Activated CD4-positive, alpha-beta T cell treated with anti-CD3 and anti-CD28 coated beads, Interleukin-2, Interleukin-4, amounts not matched to agents 100 ng/mL and 50 ng/mL, durations not matched to agents 16 hours and 8 hours (primary cell): ENCODE measurements around the gene ANO2.
"Not testable (repeated sequence)": the region's sequence is repeated elsewhere in the genome, so short reads cannot be mapped to it uniquely, and the experiment has no call there.

ENCODE experiments used
- DNase-seq: peaks from one replicate; pipeline ENCODE4 v3.0.0-alpha.2; 2020; ENCODE audit warnings: low spot score

Gene ANO2

DNA sequence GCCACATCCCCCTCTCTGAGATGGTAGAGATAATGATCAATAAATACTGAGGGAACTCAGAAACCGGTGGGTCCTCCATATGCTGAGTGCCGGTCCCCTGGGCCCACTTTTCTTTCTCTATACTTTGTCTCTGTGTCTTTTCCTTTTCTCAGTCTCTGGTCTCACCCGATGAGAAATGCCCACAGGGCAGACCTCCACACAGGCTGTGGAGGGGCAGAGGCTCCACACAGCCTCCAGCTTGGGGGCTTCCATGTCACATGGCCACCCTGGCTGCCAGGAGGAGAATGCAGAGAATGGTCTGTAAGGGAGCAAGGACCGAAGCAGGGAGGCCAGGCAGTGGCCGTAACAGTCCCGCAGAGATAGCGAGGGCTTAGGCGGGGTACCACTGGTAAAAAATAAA is 407.3 kb downstream of the ANO2 start:
- no peak for DNase-seq

DNA sequence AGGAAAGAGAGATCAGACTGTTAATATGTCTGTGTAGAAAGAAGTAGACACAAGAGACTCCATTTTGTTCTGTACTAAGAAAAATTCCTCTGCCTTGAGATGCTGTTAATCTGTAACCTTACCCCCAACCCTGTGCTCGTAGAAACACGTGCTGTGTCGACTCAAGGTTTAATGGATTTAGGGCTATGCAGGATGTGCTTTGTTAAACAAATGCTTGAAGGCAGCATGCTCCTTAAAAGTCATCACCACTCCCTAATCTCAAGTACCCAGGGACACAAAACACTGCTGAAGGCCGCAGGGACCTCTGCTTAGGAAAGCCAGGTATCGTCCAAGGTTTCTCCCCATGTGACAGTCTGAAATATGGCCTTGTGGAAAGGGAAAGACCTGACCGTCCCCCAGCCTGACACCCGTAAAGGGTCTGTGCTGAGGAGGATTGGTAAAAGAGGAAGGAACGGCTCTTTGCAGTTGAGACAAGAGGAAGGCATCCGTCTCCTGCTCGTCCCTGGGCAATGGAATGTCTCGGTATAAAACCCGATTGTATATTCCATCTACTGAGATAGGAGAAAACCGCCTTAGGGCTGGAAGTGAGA is 407.9 kb downstream of the ANO2 start:
- not testable (repeated sequence) for DNase-seq

DNA sequence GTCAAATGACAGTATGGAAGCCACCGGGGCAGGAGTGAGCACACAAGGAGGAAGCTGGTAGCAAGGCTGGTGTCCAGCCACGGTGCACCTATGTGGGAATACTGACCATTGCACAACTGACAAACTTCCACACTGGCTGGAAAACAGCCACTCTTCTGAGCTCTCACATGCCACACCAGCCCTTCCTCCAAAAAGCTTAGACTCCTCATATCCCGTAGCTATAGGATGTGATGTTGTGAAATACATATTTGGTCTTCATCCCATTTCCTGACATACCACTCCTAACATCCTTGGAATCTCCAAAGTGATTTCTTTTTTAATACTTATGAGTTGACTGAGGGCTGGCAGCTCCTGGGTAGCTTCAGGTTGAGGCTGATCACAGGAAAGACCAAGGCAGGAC is 409.5 kb downstream of the ANO2 start:
- DNase-seq, result no peak

DNA sequence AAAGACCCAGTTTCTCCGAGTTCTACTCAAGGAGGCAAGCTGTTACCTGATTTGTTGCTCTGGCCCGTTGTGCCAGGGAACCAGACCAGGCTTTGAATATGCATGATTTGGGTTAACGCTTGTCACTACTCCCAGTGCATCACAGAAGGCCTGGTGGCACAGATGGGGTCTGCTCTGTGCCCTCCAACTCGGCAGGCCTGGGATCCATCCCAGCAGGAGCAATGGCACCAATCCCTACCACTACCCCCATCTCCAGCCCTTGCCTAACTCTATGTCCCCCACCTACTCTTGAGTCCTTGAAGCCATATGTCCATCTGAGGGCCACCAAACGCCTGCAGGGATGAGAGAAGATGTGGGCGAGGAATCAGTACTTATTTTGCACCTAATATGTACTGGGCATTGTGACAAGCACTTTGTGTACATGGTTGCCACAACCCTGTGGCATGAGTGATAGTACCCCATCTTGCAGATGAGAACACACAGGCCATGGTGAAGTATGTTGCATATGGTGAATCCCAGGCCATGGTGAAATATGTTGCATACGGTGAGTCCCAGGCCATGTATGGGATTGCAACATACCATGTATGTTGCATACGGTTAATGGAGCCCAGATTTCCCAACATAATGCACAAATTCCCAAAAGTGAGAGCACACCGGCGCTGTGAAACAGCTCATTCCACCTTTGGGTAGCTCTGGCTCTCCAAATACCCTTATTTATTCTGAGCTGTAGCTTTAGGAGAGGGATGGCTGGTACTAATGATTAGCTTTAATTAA is 410.4 kb downstream of the ANO2 start:
- DNase-seq, result no peak

DNA sequence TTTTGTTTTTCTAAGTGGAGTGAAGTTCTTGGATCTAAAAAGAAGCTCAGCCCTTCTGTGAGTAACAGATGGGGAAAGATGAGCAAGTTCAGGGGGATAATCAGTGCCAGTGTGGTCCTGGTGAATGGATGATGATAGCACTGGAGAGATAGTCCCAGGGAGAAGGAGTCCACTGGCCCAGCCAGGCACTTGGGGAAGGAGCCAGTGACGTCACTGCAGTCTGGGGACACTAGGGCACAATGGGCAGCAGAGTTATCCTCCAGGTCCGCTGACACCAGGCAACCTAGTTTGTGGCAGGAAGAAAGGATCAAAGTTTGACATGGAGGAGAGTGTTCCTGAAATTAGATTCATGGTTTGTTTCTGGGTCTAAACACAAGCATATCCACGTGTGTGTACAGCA is 411.7 kb downstream of the ANO2 start:
- no peak for DNase-seq

DNA sequence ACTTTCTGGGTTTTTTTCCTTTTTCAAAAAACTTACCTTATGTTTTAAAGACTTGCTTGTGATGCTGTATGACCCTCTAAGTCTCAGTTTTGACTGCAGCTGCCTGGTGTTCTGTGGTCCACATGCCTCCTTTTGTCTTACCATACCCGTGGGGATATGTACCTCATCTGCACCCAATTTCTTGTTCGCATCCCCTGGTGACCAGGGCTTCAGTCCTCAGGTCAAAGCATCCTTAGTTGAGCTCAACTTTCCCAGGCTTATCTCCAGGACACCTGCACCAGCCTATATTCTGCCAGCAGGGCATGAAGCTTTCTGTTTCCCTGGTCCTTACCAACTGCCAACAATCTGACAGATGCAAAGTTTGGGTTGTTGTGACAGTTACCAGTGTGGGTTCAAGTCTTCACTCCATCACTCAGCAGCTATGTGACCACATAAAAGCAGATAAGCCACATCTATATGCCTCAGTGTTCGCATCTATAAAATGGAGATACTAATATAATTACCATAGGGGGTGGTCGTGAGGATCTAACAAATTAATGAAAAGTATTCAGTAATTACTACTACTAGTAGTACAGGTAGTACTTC is 419.2 kb downstream of the ANO2 start:
- no peak for DNase-seq

DNA sequence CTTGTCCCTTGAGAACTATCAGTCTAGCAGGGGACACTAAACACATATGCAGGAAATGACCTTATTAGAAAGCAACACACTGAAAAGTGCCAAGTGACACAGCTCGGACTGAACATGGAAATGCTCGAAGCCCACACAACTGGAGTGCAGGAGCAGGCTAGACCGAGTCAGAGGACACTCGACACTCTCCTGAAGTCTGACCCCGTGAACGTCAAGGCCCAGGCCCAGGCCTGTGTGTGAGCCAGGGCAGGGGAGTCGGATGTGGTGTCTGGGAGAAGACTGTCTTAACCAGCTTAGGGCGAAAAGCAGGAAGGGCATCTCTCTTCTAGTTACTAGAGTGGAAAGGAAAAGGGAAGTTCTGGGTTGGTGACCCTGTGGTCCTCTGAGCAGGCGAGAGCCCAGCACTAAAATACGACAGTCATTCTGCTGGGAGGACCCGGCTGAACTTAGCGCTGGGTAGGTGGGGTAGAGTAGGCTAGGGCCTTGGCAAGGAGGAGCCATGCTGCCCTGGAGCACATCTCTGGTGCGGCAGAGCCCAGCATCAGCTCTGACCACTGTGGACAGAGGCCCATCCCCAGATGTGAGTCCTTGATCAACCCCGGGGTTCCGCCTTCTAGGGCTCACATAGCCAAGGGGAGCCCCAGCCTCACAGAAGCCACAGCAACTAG is 420.2 kb downstream of the ANO2 start:
- DNase-seq, result no peak

DNA sequence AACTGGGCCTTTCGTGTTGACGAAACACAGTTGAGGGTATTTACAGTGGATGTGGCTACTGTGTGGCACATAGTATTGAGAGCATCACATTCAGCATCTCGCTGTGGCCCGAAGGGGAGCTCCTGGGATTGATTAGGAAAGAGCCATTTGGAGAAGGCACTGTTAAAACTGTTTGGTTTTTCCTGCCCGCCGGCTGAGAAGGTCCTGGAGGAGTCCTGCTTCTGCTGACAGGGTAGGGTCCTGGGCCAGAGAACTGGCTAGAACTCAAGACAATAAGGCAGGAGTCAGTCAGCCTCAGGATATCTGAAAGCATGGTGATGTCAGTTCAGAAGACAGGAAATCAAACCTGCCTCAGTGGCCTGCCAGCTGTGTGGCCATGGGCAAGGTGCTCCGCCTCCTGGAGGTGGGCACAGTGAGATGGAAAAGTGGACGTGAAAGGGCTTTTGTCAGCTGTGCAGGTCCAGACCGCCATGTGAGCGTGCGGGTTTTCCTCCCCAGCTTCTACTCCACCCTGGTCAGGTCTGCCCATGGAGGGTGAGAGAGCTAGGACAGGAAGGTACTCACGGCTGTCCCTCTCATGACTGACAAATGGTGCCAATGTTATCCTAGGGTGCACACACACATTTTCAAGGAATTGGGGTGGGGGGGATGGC is 420.8 kb downstream of the ANO2 start:
- DNase-seq, result no peak

DNA sequence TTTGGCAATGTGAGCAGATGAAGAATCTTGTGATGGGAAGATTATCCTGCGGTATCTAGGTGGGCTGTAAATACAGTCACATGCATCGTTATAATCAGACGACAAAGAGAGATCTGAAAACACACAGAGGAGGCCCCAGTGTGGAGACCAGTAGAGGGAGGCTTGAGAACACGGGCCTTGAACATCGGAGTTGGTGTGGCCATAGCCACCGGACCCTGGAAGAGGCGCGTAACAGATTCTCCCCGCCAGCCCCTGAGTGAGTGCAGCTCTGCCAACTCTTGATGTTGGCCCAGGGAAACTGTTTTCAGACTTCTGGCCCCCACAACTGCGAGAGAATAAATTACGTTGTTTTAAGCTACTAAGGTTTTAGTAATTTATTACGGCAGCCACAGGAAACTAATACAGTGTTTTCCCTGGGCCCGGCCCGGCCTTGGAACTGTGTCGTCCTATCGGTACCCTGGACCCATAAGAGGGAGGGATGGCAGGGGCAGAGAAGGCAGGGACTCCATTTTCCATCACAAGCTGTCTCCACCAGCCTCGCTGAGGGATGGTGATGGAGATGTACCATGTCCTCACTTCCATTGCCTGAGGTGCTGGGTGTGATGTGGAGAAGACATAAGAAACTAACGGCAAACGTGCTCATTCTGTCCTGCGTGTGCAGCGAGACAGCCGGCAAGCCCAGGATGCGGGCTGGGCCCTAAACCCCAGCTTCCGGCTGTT is 421.5 kb downstream of the ANO2 start:
- DNase-seq, result no peak

DNA sequence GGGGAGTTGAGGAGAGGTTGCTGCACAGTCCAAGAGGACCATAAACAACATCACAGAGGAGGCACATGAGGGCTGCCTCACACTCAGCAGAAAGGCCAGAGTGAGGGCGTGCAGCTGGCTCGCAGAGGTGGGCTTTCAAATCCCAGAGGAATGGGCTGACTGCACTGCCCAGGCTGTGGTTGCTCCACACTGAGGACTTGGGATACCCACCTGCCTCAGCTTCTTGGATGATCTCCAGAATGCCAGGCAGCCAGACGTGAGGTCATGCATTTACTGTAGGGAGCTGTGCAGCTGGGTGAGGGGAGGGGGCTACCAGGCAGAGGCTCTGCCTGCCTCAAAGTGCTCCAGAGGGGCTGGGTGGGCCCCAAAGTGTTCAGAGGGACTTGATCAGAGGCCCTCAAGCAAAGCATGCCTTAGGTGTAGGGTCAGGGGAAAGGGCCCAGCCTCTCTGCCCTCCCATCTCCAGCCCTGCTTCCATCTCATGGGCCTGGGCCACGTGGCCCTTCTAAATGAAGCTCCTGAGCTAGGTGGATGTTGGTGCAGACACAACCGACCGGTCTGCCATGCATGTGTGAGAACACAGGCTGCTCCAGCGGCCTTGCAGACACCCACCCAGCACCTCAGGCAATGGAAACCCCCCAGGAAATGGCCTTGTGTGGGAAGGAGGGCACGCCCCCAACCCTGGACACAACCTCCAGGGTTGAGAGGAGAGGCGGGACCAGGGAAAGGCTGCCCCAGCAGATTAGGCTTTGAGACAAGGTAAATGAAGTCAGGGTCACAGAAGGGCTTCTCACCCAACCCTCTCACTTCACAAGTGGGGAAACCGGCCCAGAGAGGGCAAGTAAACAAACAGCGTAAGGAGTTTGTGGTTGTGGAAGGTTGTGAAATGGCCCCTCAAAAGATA is 422.4 kb downstream of the ANO2 start:
- DNase-seq, result no peak

DNA sequence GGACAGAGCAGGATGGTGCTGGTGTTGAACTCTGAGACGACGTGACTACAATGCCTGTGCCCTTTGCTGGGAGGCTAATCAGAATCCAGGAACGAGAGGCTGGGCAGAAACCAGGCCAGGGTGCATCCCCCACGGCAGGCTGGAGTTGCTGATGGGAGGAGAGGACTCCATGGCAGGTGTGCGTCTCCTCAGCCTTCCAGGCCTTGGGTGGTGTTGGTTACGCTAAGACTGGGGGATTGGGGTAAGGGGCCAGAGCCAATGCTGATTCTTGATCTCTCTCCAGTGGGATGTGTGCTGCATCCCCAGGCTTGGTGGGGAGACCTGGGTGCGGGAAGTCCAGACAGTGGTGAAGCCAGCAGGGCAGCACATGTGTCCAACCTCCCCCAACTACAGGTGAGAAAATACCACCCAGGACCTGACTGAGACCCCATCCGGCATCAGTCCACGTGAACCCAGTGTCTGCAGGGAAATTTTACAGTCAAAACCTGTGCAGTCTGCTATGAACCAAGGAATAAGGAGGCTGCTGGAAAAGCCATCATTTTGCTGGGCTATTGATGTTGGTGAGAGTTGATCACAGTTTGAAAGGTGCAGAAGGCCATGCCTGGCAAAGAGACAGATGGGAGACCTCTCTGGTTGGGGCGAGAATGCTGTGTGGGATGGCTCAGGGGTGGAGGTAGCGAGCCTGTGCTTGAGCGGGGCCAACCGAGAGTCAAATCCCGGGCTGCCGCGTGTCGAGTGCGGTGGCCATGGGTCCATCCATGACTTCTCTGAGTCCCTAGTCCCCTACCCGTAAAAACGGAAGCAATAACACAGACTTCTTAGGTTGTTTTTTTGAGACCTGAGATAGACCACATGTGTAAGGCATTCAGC is 423.4 kb downstream of the ANO2 start:
- DNase-seq, result no peak

DNA sequence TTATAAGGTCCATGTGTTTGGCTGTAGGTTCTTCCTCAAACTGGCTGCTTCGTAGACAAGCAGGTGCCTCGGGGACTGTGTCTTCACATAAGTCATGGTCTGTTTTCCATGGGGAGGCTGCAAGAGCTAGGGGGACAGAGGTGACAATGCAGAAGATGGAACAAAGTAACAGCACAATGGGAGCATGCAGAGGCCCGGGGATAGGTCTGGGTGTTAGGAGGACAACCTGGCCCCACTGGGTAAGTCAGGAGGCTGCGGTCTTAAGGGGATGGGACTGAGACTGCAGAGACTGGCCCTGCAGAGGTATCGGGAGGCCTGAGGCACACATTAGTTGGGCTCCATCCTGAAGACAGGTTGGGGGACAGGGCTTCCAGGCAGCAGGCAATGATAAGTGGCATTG is 424.2 kb downstream of the ANO2 start:
- DNase-seq, result no peak

DNA sequence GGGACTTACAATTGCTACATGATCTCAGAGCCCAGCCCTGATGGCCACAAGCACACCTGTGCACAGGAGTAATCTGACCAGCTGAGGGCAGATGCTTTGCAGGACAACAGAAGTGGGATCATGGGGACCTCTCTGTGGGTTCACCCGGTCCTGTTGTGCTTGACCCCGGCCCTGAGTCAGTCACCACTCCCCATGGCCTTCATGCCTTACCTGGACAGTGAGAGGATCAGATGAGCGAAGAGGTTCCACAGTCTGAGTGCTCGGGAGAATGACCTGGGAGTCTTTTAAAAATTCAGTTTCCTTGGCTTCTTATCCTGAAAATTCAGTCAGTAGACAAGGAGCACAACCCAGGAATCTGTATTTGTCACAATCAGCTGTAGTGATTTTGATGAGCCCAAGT is 425.0 kb downstream of the ANO2 start:
- DNase-seq, result no peak

DNA sequence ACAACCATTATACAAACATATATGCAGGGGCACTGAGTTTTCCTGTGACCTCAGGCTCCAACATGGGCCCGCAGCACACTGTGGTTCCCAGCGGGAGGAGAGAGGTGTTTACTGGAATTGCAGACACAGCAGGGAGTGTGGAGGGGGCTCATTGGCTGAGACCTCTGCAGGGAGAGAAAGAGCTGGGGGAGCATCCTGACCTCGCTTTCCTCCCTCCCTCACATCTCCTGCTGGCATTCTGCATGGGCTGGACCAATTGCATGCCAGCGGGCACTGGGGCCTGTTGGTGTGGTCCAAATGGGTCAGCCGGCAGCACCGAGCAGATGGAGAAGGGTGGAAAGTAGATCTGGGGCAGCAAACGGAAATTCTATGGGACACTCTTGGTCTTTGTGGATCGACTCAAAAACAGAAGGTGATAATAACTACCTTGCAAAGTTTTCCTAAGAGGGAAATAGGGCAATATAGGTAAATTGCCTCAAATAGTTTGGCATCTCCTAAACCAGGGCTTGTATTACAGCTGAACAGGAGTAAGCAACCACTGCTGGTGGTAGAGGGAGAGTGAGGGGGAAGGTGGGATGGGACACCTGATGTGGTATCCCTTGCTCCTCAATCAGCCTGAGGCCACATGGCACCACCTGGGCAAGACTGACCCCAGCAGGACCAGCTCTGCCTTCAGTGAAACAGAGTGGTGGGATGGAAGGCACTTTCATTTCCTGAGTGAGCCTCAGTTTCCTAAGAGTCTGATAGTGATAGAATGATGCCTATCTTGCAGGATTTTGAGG is 426.3 kb downstream of the ANO2 start:
- no peak for DNase-seq

DNA sequence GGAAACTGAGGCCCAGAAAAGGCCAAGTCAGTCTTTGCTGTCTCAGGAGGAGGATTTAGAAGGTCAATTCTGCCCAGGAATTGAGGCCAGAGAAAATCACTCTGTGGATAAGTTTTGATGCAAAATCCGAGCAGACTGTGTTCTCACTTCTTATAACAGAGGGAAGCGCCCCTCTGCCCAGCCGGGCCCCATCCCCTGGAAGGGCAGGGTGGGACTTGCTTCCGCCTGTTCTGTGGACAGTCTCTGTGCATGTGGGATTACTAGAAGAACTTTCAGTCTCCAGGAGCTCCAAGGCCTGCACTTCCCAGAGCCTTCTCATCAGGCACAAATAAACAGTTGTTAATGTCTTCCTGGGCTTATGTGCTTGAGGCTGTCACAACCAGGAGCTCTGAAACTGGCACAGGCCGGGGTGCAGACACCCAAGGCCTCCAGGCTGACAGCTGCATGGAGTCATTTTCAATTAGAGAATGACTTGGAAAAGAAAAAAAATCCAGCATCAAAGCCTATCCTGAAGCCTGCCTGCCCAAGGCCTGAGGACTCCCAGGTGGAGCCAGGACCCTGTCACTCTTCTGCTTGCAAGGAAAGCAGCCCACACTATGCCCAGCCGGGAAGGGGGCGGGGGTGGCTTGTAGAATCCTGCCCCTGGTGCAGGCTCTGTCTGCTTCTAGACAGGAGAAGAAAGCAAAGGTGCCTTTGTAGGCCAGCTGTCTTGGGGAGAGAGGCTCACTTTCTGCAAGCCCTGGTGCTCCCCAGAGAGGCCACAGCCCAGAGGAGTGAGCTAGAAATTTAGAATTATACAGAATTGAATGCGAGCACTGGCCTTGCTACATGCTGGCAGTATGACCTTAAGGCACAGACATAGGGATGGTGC is 428.5 kb downstream of the ANO2 start:
- no peak for DNase-seq

DNA sequence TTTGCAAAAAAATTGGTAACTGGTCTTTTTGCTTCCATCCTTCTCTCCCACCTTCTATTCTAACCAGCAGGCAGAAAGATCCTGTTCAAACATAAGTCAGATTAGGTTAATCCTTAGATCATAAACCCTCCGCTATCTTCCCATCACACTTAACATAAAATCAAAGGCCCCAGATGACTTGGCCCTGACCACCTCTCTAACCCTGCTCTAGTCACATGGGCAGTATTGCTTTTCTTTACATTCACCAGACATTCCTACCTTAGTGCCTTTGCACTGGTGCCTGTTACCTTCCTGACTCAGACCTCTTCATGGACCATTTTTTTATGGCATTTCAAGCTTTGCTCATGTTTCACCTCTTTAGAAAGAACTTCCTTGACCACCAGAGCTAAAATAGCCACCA is 429.6 kb downstream of the ANO2 start:
- no peak for DNase-seq

DNA sequence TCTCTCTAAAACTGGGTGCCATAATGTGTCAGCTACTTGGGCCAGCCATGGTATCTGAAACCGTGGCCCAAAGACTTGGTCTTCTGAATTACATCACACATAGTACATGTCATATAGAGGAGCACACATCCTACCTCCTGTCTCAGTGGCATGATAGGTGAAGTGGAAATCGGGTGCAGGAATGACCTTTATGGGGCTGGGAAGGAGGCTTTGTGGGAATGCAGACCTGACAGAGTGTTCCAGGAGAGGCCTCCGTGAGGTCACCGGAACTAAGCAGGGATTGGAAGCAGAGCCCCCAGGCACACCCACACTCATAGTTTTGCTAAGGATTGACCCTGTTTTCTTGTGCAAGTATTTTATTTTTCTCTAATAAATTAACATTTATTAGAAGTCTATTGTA is 430.5 kb downstream of the ANO2 start:
- no peak for DNase-seq

DNA sequence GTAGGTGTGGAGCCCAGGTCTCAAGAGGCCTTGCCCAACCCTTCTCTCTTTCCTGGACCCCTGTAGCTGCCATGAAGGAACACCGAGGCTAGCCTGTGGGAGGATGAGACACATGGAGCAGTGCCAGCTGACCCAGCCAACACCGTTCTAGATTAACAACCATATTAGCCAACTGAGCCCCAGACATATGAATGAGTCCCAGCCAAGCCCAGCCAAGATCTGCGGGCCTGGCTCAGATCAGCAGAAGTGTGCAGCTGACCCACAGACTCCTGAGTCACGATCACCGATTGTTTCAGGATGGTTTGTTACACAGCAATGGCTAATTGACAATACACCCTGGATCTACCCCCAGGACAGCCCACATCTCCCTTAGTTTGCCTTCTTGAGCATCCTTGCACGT is 431.0 kb downstream of the ANO2 start:
- DNase-seq, result no peak
